IPS-NIHi7 (cell line): ENCODE data around the gene FAM163B.
A peak's percentile ranks its signal among the peaks of the same experiment; 100 is the strongest.
"Not testable (repeated sequence)": the region's sequence is repeated elsewhere in the genome, so short reads cannot be mapped to it uniquely, and the experiment has no call there.

Source experiments
- DNase-seq: peaks from one replicate; pipeline ENCODE4 v3.0.0; 2012; ENCODE audit warnings: mixed read lengths; ENCODE audit errors: extremely low spot score

FAM163B gene

GRCh38 chr9:133639613-133640012, 30.4 kb upstream of the FAM163B start:
- DNase-seq = no peak

GRCh38 chr9:133638711-133639110, 29.5 kb upstream of the FAM163B start:
- no peak for DNase-seq

- DNase-seq = no peak
Observed at GRCh38 chr9:133638076-133638475, 28.9 kb upstream of the FAM163B start.

- DNase-seq = peak; percentile 48
Observed at GRCh38 chr9:133637451-133638055, 28.4 kb upstream of the FAM163B start.

- no peak for DNase-seq
Observed at GRCh38 chr9:133636902-133637301, 27.7 kb upstream of the FAM163B start.

- DNase-seq = no peak
Observed at GRCh38 chr9:133635533-133636531, 26.6 kb upstream of the FAM163B start, which contains the start of gene DBH. Gene DBH (plus strand): TSS chr9:133636363. CDS start chr9:133636372, 9 bp downstream.

GRCh38 chr9:133635098-133635497, 25.9 kb upstream of the FAM163B start:
- no peak for DNase-seq

- no peak for DNase-seq
Observed at GRCh38 chr9:133634081-133634691, 25.0 kb upstream of the FAM163B start.

GRCh38 chr9:133633681-133634080, 24.5 kb upstream of the FAM163B start:
- no peak for DNase-seq

GRCh38 chr9:133632806-133633680, 23.9 kb upstream of the FAM163B start:
- no peak for DNase-seq

- DNase-seq = no peak
Observed at GRCh38 chr9:133631111-133631510, 21.9 kb upstream of the FAM163B start.

GRCh38 chr9:133629221-133630110, 20.3 kb upstream of the FAM163B start:
- no peak for DNase-seq

GRCh38 chr9:133628766-133629165, 19.6 kb upstream of the FAM163B start:
- no peak for DNase-seq

GRCh38 chr9:133627341-133627740, 18.2 kb upstream of the FAM163B start:
- DNase-seq = no peak

GRCh38 chr9:133626008-133626407, 16.8 kb upstream of the FAM163B start:
- DNase-seq = not testable (repeated sequence)

- DNase-seq = no peak
Observed at GRCh38 chr9:133622555-133622954, 13.4 kb upstream of the FAM163B start.

GRCh38 chr9:133621725-133622267, 12.6 kb upstream of the FAM163B start:
- no peak for DNase-seq

GRCh38 chr9:133619791-133620190, 10.6 kb upstream of the FAM163B start:
- DNase-seq = no peak

- DNase-seq = no peak
Observed at GRCh38 chr9:133618726-133619125, 9.5 kb upstream of the FAM163B start.
